ENCODE measurements around the gene SYT2.

Gene SYT2

DNA sequence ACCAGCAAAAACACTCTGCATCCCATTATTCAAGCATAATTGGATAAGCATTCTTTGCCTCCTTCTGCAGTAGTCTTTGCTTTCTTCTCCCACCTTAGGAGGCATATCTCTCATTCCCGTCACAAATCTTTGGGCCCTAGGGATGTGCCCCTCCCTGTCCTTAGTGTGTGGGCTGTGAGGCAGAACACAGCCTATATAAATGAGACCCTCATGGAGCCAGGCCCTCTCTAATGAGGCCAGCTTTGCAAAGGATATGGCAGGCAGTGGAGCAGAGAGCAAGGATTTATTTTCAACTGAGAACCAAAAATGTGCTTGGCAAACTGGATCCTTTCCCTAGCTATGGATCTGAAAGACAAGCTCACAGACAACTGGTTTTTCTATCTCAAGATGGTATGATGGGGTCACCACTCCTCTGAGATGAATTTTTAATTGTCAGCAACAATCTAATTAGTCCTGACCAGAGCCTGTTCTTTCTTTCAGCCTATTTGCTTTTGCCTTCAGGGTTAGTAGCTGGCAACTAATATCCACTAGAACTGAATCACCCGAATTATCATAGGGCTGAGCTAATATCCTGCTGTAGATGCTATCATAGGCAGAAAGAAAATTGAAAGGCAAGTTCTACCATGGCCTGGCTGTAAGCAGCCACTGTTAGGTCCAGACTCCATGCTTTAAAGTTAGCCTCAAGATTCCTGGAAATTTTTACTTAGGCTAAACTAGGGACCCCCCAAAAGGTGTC lies 134.2 kb downstream of the SYT2 start (continued):
- TF ChIP-seq GLIS3 (CRISPR knock-in tag; IDR thresholded peaks at IDR 0.05) (peak; percentile 90), BACH2 (CRISPR knock-in tag; IDR thresholded peaks at IDR 0.05; ENCODE audit: borderline replicate concordance) (no peak)

DNA sequence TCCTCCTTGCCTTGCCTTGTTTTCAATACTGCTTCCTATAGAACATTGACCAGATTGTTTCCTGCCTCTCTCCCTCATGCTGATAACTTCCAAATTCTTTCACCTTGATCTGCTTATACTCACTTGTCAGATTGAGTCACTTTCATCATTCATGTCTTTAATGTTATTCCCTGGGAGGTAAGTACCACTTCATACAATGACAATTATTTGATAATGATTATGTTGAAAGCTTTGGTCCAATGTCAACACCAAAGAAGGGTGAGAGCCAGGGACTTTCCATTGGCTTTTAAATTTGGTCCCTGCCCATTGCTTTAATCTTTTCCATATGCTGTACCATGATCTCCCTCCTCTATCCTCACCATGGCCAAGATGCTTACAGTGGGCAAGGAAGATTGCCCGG lies 137.4 kb downstream of the SYT2 start:
- peak; percentile 4; the same call in 1 of the 3 replicates for ATAC-seq
- TF ChIP-seq, protein P1, sequence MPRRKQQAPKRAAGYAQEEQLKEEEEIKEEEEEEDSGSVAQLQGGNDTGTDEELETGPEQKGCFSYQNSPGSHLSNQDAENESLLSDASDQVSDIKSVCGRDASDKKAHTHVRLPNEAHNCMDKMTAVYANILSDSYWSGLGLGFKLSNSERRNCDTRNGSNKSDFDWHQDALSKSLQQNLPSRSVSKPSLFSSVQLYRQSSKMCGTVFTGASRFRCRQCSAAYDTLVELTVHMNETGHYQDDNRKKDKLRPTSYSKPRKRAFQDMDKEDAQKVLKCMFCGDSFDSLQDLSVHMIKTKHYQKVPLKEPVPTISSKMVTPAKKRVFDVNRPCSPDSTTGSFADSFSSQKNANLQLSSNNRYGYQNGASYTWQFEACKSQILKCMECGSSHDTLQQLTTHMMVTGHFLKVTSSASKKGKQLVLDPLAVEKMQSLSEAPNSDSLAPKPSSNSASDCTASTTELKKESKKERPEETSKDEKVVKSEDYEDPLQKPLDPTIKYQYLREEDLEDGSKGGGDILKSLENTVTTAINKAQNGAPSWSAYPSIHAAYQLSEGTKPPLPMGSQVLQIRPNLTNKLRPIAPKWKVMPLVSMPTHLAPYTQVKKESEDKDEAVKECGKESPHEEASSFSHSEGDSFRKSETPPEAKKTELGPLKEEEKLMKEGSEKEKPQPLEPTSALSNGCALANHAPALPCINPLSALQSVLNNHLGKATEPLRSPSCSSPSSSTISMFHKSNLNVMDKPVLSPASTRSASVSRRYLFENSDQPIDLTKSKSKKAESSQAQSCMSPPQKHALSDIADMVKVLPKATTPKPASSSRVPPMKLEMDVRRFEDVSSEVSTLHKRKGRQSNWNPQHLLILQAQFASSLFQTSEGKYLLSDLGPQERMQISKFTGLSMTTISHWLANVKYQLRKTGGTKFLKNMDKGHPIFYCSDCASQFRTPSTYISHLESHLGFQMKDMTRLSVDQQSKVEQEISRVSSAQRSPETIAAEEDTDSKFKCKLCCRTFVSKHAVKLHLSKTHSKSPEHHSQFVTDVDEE (CRISPR knock-in tag; IDR thresholded peaks at IDR 0.05): 0 out of 2 replicates have a peak, but pooled peaks have one; percentile 27
- TF ChIP-seq ISL1 (CRISPR knock-in tag; IDR thresholded peaks at IDR 0.05) (peak; percentile 84), ARNTL (CRISPR knock-in tag; IDR thresholded peaks at IDR 0.05; ENCODE audit: borderline replicate concordance, low read depth) (no peak), TOX (CRISPR knock-in tag; IDR thresholded peaks at IDR 0.05; ENCODE audit: borderline replicate concordance) (peak; percentile 88), RARB (CRISPR knock-in tag; IDR thresholded peaks at IDR 0.05) (0 out of 2 replicates have a peak, but pooled peaks have one; percentile 54), CSDC2 (CRISPR knock-in tag; IDR thresholded peaks at IDR 0.05) (no peak), ZC3H10 (CRISPR knock-in tag; IDR thresholded peaks at IDR 0.05) (0 out of 2 replicates have a peak, but pooled peaks have one; percentile 17)
- TF ChIP-seq, protein P2, sequence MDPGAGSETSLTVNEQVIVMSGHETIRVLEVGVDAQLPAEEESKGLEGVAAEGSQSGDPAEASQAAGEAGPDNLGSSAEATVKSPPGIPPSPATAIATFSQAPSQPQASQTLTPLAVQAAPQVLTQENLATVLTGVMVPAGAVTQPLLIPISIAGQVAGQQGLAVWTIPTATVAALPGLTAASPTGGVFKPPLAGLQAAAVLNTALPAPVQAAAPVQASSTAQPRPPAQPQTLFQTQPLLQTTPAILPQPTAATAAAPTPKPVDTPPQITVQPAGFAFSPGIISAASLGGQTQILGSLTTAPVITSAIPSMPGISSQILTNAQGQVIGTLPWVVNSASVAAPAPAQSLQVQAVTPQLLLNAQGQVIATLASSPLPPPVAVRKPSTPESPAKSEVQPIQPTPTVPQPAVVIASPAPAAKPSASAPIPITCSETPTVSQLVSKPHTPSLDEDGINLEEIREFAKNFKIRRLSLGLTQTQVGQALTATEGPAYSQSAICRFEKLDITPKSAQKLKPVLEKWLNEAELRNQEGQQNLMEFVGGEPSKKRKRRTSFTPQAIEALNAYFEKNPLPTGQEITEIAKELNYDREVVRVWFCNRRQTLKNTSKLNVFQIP (CRISPR knock-in tag; IDR thresholded peaks at IDR 0.05; ENCODE audit: borderline replicate concordance, low read depth): 0 out of 2 replicates have a peak, but pooled peaks have one; percentile 35

DNA sequence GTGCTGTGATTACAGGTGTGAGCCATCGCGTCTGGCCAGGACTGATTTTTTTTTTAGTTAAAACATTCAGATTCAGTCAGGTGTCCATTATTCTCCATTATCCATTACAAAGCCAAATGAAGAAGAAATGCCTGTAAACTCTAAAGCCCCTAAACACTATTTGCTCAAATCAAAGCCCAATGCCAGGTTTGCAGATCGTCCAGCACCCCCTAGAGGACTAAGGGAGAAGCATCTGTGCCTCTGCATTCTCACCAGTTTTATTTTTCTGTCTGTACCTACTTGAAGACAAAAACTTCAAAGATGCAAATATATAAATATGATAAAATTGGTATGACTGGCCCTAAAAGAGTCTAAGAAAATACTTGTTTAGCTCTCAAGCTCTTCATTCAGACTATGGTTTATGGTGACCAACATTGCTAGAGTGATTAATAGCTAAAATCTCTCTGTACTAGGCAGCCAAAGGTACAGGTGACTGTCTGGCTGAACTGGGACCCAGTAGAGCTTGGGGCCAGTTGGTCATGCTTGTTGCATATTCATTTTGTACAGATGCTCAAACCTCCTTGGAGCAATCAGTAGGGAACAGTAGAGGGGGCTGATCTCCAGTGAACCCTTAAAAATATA lies 138.4 kb downstream of the SYT2 start:
- TF ChIP-seq TOX (CRISPR knock-in tag; IDR thresholded peaks at IDR 0.05; ENCODE audit: borderline replicate concordance): no peak
- TF ChIP-seq ISL1 (CRISPR knock-in tag; IDR thresholded peaks at IDR 0.05): no peak
- TF ChIP-seq, protein P3, sequence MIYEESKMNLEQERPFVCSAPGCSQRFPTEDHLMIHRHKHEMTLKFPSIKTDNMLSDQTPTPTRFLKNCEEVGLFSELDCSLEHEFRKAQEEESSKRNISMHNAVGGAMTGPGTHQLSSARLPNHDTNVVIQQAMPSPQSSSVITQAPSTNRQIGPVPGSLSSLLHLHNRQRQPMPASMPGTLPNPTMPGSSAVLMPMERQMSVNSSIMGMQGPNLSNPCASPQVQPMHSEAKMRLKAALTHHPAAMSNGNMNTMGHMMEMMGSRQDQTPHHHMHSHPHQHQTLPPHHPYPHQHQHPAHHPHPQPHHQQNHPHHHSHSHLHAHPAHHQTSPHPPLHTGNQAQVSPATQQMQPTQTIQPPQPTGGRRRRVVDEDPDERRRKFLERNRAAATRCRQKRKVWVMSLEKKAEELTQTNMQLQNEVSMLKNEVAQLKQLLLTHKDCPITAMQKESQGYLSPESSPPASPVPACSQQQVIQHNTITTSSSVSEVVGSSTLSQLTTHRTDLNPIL (CRISPR knock-in tag; IDR thresholded peaks at IDR 0.05; ENCODE audit: low read depth): no peak
- no peak for TF ChIP-seq ZFP30 (CRISPR knock-in tag; IDR thresholded peaks at IDR 0.05)
- no peak for TF ChIP-seq ESRRG (CRISPR knock-in tag; IDR thresholded peaks at IDR 0.05)
- no peak for TF ChIP-seq ZNF8 (CRISPR knock-in tag; IDR thresholded peaks at IDR 0.05)
- no peak for TF ChIP-seq PPARA (CRISPR knock-in tag; IDR thresholded peaks at IDR 0.05; ENCODE audit: borderline replicate concordance)
- TF ChIP-seq BACH2 (CRISPR knock-in tag; IDR thresholded peaks at IDR 0.05; ENCODE audit: borderline replicate concordance): no peak
- TF ChIP-seq, protein P2 (CRISPR knock-in tag; IDR thresholded peaks at IDR 0.05; ENCODE audit: borderline replicate concordance, low read depth): no peak
- peak; percentile 42; the same call in 2 of the 3 replicates for ATAC-seq

DNA sequence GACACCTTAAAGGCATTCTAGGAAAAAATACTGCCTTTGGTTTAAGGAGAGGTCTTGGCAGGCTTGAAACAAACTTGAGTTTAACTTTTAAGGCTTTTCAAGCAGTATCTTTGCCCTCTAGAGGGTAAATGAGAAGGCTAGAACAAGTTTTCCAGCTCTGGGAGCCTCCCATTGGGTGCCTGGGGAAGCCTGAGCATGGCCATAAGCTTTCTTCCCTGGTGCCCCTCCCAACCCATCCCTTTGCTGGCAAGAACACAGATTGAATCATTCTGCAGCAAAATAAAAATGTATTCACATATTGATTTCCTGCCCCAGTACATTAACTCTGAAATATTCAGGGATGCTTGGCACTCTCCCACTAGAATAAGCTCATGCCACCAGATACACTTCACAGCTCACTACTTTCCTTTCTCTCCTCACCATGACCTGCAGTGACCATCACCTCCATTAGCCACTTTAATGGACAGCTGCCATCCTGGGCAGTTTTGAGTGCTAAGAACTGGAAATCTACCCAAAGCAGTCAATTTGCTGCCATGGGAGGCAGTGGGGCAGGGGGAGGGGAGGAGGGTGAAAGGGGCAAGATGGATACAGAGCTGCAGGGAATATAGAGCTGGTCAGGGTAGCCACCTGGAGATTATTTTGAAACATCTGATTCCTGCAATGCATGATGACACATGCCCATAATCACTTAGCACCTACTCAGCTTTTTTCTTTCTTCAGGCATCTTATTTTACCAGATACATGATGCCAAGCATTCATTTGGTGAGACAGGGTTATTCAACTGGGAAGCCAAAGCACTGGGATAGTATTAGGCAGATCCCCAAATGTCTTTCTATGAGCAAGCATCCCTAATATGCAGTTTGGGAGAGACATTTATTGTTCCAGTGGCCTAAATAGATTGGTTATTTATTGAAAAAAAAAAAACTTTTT lies 140.6 kb downstream of the SYT2 start:
- TF ChIP-seq OSR1 (CRISPR knock-in tag; IDR thresholded peaks at IDR 0.05) (0 out of 2 replicates have a peak, but pooled peaks have one; percentile 22), GLIS3 (CRISPR knock-in tag; IDR thresholded peaks at IDR 0.05) (no peak), ZNF70 (CRISPR knock-in tag; IDR thresholded peaks at IDR 0.05) (no peak), ZFP30 (CRISPR knock-in tag; IDR thresholded peaks at IDR 0.05) (no peak), ESRRG (CRISPR knock-in tag; IDR thresholded peaks at IDR 0.05) (no peak), CSDC2 (CRISPR knock-in tag; IDR thresholded peaks at IDR 0.05) (no peak), ISL1 (CRISPR knock-in tag; IDR thresholded peaks at IDR 0.05) (0 out of 2 replicates have a peak, but pooled peaks have one; percentile 19), ZNF565 (CRISPR knock-in tag; conservative IDR thresholded peaks at IDR 0.05; ENCODE audit: low read depth) (no peak), TOX (CRISPR knock-in tag; IDR thresholded peaks at IDR 0.05; ENCODE audit: borderline replicate concordance) (no peak), SNAI2 (CRISPR knock-in tag; IDR thresholded peaks at IDR 0.05) (no peak), ZFP3 (CRISPR knock-in tag; IDR thresholded peaks at IDR 0.05) (no peak), ZNF8 (CRISPR knock-in tag; IDR thresholded peaks at IDR 0.05) (no peak), PPARA (CRISPR knock-in tag; IDR thresholded peaks at IDR 0.05; ENCODE audit: borderline replicate concordance) (no peak), BACH2 (CRISPR knock-in tag; IDR thresholded peaks at IDR 0.05; ENCODE audit: borderline replicate concordance) (no peak)
- TF ChIP-seq, protein P2 (CRISPR knock-in tag; IDR thresholded peaks at IDR 0.05; ENCODE audit: borderline replicate concordance, low read depth): no peak
- peak; percentile 57 for ATAC-seq

Data from SK-N-SH treated with all-trans-retinoic acid at 6 μM for 48 hours (cell line).